ENCODE measurements around the gene YJEFN3.

The YJEFN3 gene

GRCh38 chr19:19514881-19515641 is 13.7 kb upstream of the YJEFN3 start, which contains the start of gene TSSK6:
TSS of gene TSSK6 (minus strand) at chr19:19515548. CDS start at chr19:19515427, 121 bp downstream.
- H3K4me3 ChIP-seq (ENCODE audit: low read depth, low read length): peak within 1 kb of the TSS; percentile 77
- TF ChIP-seq CTCF (IDR thresholded peaks at IDR 0.05; ENCODE audit: borderline replicate concordance, insufficient read depth, low read depth, low read length): no peak

DNA sequence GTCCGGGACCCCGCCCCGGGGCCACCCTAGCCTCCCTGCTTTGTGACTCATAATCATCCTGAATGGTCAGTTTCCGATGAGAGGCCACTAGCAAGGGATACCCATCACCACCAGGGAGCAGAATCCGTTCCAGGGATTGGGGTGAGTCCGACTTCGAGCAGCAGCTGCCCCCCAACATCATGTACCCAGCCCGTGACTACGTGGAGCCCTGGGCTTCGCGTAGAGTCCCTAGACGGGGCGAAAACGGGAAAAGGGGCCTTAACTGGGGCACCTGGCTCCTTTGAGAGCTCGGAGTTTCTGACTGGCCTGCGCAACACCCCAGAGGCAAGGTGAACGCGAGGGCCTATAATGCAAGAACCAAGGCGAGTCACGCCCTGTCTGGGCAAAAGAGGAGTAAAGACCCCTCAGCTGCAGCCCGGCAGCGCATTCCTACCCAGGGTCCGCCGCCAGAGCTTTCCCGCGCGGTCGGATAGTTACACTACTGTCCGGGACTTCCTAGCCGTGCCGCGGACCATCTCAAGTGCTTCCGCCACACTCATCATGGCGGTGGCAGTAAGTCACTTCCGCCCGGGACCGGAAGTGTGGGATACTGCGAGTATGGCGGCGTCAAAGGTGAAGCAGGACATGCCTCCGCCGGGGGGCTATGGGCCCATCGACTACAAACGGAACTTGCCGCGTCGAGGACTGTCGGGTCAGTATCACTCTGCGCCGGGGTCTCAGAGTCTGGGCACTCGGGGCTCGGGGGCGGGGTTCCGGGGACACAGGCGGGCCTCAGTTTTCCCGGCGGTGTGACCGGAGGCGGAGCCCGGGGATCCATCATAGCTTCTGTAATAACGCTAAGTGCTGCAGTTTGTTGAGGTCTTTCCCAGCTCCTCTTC is 12.8 kb upstream of the YJEFN3 start, which contains the start of gene NDUFA13:
Gene NDUFA13 (plus strand): TSS at position 584 of the 878 bp plus-strand sequence. CDS start 14 bp downstream, at position 598.
- TF ChIP-seq CTCF (IDR thresholded peaks at IDR 0.05; ENCODE audit: borderline replicate concordance, insufficient read depth, low read depth, low read length): no peak
- H3K4me3 ChIP-seq (ENCODE audit: low read depth, low read length): peak within 1 kb of the TSS; percentile 77

GRCh38 chr19:19517235-19517619 is 11.5 kb upstream of the YJEFN3 start:
- H3K4me3 ChIP-seq (ENCODE audit: low read depth, low read length): no peak overlapping the region

GRCh38 chr19:19520989-19521388 is 7.7 kb upstream of the YJEFN3 start:
- H3K4me3 ChIP-seq (ENCODE audit: low read depth, low read length): no peak overlapping the region
- no peak for TF ChIP-seq CTCF (IDR thresholded peaks at IDR 0.05; ENCODE audit: borderline replicate concordance, insufficient read depth, low read depth, low read length)

More at GRCh38 chr19:19517235-19517619, 11.5 kb upstream of the YJEFN3 start:
- TF ChIP-seq CTCF (IDR thresholded peaks at IDR 0.05; ENCODE audit: borderline replicate concordance, insufficient read depth, low read depth, low read length): no peak

- TF ChIP-seq CTCF (IDR thresholded peaks at IDR 0.05; ENCODE audit: borderline replicate concordance, insufficient read depth, low read depth, low read length): no peak
- no peak overlapping the region for H3K4me3 ChIP-seq (ENCODE audit: low read depth, low read length)
These were observed 5.5 kb upstream of the YJEFN3 start for GRCh38 chr19:19523177-19523576.

DNA sequence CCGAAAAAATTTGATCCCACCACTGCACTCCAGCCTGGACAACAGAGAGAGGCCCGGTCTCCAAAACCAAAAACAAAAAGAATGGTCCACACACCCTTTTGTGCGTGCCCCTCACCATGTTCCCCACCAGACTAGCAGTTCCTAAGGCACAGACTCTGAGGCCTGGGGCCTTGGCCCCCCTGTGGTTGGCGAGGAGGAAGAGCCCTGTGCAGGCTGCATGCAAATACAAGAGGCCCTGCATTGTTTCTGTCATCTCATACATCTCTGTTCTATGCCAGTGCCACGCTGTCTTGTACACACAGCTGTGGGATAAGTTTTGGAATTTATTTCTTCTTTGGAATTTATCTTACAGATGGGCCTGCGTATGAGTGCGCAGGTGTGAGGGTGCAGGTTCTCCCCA is 4.7 kb upstream of the YJEFN3 start:
- H3K4me3 ChIP-seq (ENCODE audit: low read depth, low read length): no peak overlapping the region

More for the DNA sequence above, 4.7 kb upstream of the YJEFN3 start:
- TF ChIP-seq CTCF (IDR thresholded peaks at IDR 0.05; ENCODE audit: borderline replicate concordance, insufficient read depth, low read depth, low read length): 0 out of 2 replicates have a peak, but pooled peaks have one; percentile 11

All from GM12875 (cell line).